Stimulated activated CD4-positive, alpha-beta T cell treated with anti-CD3 and anti-CD28 coated beads, Interleukin-15, amount 100 ng/mL, for 24 hours (primary cell): ENCODE results near the gene TTC33.
"Not testable (repeated sequence)": the region's sequence is repeated elsewhere in the genome, so short reads cannot be mapped to it uniquely, and the experiment has no call there.

ENCODE experiments used
- DNase-seq: peaks from one replicate; pipeline ENCODE4 v3.0.0-alpha.2; 2020

The TTC33 gene

GRCh38 chr5:40649463-40650030 lies 106.2 kb downstream of the TTC33 start:
- no peak for DNase-seq

- no peak for DNase-seq
Measured at GRCh38 chr5:40648150-40648549, 107.6 kb downstream of the TTC33 start.

- DNase-seq = no peak
Measured at GRCh38 chr5:40646266-40646665, 109.5 kb downstream of the TTC33 start.

- not testable (repeated sequence) for DNase-seq
Measured at GRCh38 chr5:40639531-40639930, 116.2 kb downstream of the TTC33 start.

GRCh38 chr5:40634593-40634992 lies 121.2 kb downstream of the TTC33 start:
- no peak for DNase-seq

GRCh38 chr5:40634154-40634553 lies 121.6 kb downstream of the TTC33 start:
- DNase-seq = no peak

- DNase-seq = no peak
Measured at GRCh38 chr5:40631236-40631635, 124.5 kb downstream of the TTC33 start.

GRCh38 chr5:40630126-40630525 lies 125.6 kb downstream of the TTC33 start:
- no peak for DNase-seq

GRCh38 chr5:40628407-40628806 lies 127.4 kb downstream of the TTC33 start:
- DNase-seq = no peak

- DNase-seq = no peak
Measured at GRCh38 chr5:40627706-40628105, 128.1 kb downstream of the TTC33 start.

GRCh38 chr5:40626801-40627200 lies 129.0 kb downstream of the TTC33 start:
- DNase-seq = no peak

GRCh38 chr5:40623480-40624420 lies 132.0 kb downstream of the TTC33 start:
- DNase-seq = no peak

- DNase-seq = no peak
Measured at GRCh38 chr5:40622463-40623252, 133.1 kb downstream of the TTC33 start.

GRCh38 chr5:40619421-40619820 lies 136.3 kb downstream of the TTC33 start:
- DNase-seq = no peak

- no peak for DNase-seq
Measured at GRCh38 chr5:40618926-40619325, 136.8 kb downstream of the TTC33 start.

GRCh38 chr5:40616781-40617180 lies 139.0 kb downstream of the TTC33 start:
- DNase-seq = no peak

- DNase-seq = no peak
Measured at GRCh38 chr5:40615586-40616170, 140.1 kb downstream of the TTC33 start.

- DNase-seq = no peak
Measured at GRCh38 chr5:40614923-40615585, 140.7 kb downstream of the TTC33 start.

- no peak for DNase-seq
Measured at GRCh38 chr5:40614466-40614865, 141.3 kb downstream of the TTC33 start.

- DNase-seq = no peak
Measured at GRCh38 chr5:40607202-40607601, 148.6 kb downstream of the TTC33 start.

- DNase-seq = no peak
Measured at GRCh38 chr5:40606077-40606765, 149.5 kb downstream of the TTC33 start.
